ENCODE measurements around the gene VEGFC. TPM values are rescaled to one million over a fixed set of nuclear protein-coding genes. Genes with fewer than 3 reads are reported as not detected.

The VEGFC gene
- total and polyA plus RNA-seq, 3 donors from 2014 or later, result 2.8 to 4.3 (median 4.0) TPM

DNA sequence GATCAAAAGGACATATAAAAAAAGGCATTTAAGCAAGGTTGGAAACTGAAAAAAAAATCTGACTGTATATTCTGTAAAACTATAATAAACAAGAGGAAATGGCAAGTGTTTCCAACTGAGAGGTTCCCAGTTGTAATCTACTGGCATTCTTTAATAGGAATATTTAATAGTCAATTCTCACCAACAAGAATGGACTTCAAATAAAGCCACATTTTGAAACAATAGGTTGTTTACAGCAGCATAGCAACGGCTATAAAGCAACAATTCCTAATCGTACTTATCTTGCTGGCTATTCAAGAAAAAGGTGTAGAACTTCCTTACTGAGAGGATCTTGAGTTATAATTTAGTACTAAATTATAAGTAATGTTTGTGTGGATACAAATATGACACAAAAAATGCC, 75.5 kb downstream of the VEGFC start:
- intact Hi-C loops (cut with DNase I; ENCODE audit: low total_unique reads), result no loop called here
- H3K27me3 ChIP-seq, result no peaks in the 10 kb centered on the region
- no peaks in the 10 kb centered on the region for H3K36me3 ChIP-seq (ENCODE audit: low read depth, missing control alignments)
- H3K4me1 ChIP-seq, result no peaks in the 10 kb centered on the region
- no peak overlapping the region for H3K27ac ChIP-seq
- H3K4me3 ChIP-seq, result no peak overlapping the region
- TF ChIP-seq POLR2A (IDR thresholded peaks at IDR 0.05), result no peak
- TF ChIP-seq, protein P1, sequence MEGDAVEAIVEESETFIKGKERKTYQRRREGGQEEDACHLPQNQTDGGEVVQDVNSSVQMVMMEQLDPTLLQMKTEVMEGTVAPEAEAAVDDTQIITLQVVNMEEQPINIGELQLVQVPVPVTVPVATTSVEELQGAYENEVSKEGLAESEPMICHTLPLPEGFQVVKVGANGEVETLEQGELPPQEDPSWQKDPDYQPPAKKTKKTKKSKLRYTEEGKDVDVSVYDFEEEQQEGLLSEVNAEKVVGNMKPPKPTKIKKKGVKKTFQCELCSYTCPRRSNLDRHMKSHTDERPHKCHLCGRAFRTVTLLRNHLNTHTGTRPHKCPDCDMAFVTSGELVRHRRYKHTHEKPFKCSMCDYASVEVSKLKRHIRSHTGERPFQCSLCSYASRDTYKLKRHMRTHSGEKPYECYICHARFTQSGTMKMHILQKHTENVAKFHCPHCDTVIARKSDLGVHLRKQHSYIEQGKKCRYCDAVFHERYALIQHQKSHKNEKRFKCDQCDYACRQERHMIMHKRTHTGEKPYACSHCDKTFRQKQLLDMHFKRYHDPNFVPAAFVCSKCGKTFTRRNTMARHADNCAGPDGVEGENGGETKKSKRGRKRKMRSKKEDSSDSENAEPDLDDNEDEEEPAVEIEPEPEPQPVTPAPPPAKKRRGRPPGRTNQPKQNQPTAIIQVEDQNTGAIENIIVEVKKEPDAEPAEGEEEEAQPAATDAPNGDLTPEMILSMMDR (IDR thresholded peaks at IDR 0.05), result no peak
- H3K9me3 ChIP-seq, result no peaks in the 10 kb centered on the region
- no peak for DNase-seq
- 83 to 89% methylated on average over 2 of the region's 2 CpGs for WGBS, 2 donors

DNA sequence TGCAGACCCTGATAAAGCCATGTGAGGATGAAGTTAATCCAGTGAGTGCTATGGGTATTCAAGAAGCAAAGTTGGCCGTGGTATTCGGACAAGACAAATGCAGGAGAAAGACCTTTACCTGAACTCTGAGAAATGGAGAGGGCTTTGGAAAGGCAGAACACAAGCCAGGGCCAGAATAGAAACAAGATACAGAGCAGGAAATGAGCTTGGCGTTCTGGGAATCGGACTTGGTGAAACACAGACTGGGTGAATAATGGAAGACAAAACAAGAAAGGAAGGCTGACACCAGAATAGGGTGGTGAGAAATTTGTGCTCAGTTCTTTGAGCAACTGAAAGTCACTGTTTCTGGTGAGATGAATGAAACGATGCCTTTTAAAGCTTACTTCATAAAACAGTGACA, 83.3 kb downstream of the VEGFC start:
- Histone ChIP-seq H3K4me3 (no peak overlapping the region), H3K9me3 (no peaks in the 10 kb centered on the region), H3K4me1 (no peaks in the 10 kb centered on the region), H3K36me3 (ENCODE audit: low read depth, missing control alignments) (no peaks in the 10 kb centered on the region), H3K27ac (no peak overlapping the region), H3K27me3 (no peaks in the 10 kb centered on the region)
- DNase-seq, result no peak
- intact Hi-C loops (cut with DNase I; ENCODE audit: low total_unique reads), result no loop called here
- WGBS, 2 donors, result 73 to 76% methylated on average over 5 of the region's 5 CpGs
- TF ChIP-seq, protein P1 (IDR thresholded peaks at IDR 0.05), result no peak
- no peak for TF ChIP-seq POLR2A (IDR thresholded peaks at IDR 0.05)

DNA sequence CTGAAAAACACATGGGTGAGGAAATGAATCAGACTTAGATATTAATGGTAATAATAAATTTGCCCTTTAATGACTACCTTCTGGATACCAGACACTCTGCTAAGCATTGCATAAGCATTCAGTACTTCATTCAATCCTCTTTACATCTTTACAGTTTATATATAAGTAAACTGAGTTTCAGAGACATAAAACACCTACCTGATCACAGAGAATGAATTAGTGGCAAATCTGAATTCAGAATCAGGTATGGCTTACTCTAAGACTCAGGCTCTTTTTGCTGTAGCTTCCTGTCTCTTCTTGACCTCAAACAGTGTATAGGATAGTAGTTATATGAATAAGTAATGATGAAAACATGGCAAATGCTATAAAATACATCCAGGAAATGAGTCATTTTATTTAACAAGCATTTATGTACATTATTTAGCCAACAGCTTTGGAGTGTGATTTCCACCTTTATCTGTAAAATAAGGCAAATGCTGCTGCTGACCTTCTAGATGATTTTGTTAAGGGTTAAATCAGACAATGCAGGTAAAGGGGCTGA, 83.9 kb downstream of the VEGFC start:
- DNase-seq, result no peak
- Histone ChIP-seq H3K9me3 (no peaks in the 10 kb centered on the region), H3K36me3 (ENCODE audit: low read depth, missing control alignments) (no peaks in the 10 kb centered on the region), H3K27me3 (no peaks in the 10 kb centered on the region), H3K27ac (no peak overlapping the region), H3K4me1 (no peaks in the 10 kb centered on the region), H3K4me3 (no peak overlapping the region)
- TF ChIP-seq, protein P1 (IDR thresholded peaks at IDR 0.05), result no peak
- TF ChIP-seq POLR2A (IDR thresholded peaks at IDR 0.05), result no peak
- intact Hi-C loops (cut with DNase I; ENCODE audit: low total_unique reads), result no loop called here

DNA sequence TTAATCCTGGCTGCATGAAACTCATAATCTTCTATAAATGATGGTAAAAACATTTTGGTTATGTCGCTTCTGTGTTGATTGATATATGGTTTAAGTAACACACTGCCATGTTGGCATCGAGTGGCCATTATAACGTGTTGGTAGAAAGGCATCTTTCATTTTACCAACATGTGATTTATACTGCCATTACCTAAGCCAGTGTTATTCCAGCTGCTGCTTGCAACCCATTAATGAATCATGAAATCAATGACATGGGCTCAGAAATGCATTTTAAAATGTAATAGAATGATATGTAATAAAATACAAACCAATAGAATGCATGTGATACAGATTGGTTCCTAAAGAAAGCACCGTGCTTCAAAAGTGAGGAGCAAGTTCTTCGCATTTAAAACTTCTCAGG, 102.0 kb downstream of the VEGFC start:
- no peak for DNase-seq
- Histone ChIP-seq H3K4me3 (no peak overlapping the region), H3K27me3 (no peaks in the 10 kb centered on the region), H3K4me1 (no peaks in the 10 kb centered on the region), H3K27ac (no peak overlapping the region), H3K9me3 (no peaks in the 10 kb centered on the region), H3K36me3 (ENCODE audit: low read depth, missing control alignments) (no peaks in the 10 kb centered on the region)
- TF ChIP-seq, protein P1 (IDR thresholded peaks at IDR 0.05), result no peak
- 86 to 90% methylated on average over 5 of the region's 5 CpGs for WGBS, 2 donors
- intact Hi-C loops (cut with DNase I; ENCODE audit: low total_unique reads), result no loop called here

DNA sequence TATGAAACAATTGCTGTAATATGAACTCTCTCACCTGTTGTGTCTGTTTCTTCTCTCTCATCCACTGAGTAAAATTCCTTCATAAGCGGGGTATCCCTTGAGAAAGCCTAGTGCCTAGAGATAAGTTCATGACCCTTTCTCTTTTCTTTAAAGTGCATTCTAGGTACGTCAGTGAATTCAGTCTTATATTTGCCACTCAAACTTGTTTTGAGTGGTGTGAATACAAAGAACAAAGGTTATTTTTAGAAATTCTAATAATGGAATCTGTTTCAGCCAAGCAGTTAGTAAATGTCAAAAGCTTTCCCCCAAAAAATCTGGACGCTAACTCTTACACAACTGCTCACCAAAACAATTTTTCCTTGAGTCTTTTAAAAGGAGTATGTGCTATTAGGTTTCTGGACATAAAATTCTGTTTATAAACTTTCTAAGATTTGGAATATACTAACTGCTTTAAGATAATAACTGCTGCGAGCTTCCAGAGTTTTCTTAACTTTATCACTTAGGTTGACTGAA, 112.0 kb downstream of the VEGFC start:
- H3K27me3 ChIP-seq, result no peaks in the 10 kb centered on the region
- 44 to 50% methylated on average over 4 of the region's 4 CpGs for WGBS, 2 donors
- peak overlapping the region in 1 of 2 donors; percentile 31 for H3K27ac ChIP-seq
- no peaks in the 10 kb centered on the region for H3K9me3 ChIP-seq
- TF ChIP-seq POLR2A (IDR thresholded peaks at IDR 0.05), result no peak
- TF ChIP-seq, protein P1 (IDR thresholded peaks at IDR 0.05), result no peak
- no peak overlapping the region for H3K4me3 ChIP-seq
- peaks cover 12% of the 10 kb centered on the region for H3K4me1 ChIP-seq
- DNase-seq, result no peak
- intact Hi-C loops (cut with DNase I; ENCODE audit: low total_unique reads), result no loop called here
- no peaks in the 10 kb centered on the region for H3K36me3 ChIP-seq (ENCODE audit: low read depth, missing control alignments)

Measured in testis (tissue), 3 donors.